GM19452 (cell line): Measurements from ENCODE around the gene WFIKKN2.
"Not testable (repeated sequence)": the region's sequence is repeated elsewhere in the genome, so short reads cannot be mapped to it uniquely, and the experiment has no call there.

Experiments used
- ATAC-seq: cut with Tn5 transposase; IDR thresholded peaks from one replicate; pipeline ENCODE4 v1.9.1; 2021; ENCODE audit not compliant: unreplicated experiment

The WFIKKN2 gene

GRCh38 chr17:50871364-50871763 is 36.0 kb downstream of the WFIKKN2 start:
- no peak for ATAC-seq

GRCh38 chr17:50871898-50872297 is 36.5 kb downstream of the WFIKKN2 start:
- ATAC-seq: no peak

DNA sequence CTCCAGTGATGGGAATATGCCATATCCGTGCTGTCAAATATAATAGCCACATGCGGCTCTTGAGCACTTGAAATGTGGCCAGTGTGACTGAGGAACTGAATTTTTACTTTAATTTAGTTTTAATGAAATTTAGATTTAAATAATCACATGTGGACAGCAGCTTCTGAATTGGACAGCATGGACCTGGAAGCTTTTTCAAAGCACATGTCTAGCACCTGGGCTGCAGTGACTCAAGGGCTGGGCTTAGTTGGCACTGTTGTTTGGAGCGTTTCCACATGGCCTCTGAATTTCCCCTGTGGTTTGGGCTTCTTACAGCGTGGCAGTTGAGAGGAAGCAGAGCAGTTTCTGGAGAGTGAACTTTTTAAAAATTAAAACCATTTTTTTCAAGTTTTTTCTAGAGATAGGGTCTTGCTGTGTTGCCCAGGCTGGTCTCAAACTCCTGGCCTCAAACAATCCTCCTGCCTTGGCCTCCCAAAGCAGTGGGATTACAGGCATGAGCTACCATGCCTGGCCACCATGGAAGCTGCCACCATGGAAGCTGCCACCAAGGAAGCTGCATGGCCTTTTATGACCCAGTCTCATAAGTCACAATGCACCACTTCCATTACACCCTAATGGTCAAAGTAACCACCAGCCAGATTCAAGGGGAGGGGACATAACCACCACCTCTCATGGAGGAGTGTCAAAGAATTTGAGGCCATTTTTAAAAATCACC is 37.5 kb downstream of the WFIKKN2 start:
- no peak for ATAC-seq

DNA sequence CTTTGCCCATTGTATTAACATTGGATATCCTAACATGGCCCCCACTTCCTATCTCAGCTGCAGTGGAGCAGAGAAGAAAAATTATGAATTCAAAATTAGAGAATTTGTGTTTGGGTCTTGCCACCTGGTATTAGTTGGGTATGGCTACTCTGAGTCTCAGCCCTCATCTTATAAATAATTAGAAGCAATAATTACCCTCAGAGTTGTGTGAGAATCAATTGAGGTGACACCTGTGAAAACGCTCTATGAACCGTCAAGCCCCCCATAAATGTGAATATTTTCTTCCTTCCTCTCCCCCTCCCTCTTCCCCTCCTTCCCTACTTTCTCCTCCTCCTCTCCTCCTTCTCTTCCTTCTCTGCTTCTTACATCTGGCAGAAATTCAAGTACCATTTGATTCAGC is 39.7 kb downstream of the WFIKKN2 start:
- no peak for ATAC-seq

- not testable (repeated sequence) for ATAC-seq
These were observed 41.7 kb downstream of the WFIKKN2 start for GRCh38 chr17:50877042-50877441.

DNA sequence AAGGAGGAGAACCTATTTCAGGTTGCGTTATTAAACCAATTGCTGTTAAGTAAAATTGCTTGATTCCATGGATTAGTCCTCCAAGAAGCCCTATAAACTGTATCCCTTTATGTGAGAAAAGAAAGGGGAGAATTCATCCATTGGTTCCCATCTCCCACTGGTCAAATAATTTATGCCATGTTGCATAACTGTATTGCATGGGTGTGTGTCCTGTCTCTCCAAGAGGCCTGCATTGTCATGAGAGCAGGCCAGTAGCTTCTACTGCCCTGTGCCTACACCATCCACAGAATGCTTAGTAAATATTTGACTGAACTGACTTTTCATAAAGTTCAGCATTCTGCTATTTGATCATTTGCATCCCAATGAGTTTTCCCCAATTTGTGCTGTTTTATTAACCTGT is 42.5 kb downstream of the WFIKKN2 start:
- no peak for ATAC-seq

GRCh38 chr17:50879086-50879485 is 43.7 kb downstream of the WFIKKN2 start:
- no peak for ATAC-seq

DNA sequence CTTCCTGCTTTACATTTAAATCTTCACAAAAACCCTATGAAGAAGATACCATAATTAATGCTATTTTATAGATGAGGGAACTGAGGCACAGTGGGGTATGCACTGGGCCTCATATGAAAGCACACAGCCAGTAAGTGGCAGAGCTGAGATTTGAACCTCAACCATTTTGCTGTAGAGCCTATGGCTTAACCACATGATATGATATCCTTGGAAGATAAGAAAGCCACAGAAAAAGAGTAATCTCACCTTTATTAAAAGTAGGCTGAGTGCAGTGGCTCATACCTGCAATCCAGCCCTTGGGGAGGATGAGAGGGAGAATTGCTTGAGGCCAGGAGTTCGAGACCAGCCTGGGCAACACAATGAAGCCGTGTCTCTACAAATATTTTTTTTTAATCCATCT is 45.8 kb downstream of the WFIKKN2 start:
- ATAC-seq: no peak

DNA sequence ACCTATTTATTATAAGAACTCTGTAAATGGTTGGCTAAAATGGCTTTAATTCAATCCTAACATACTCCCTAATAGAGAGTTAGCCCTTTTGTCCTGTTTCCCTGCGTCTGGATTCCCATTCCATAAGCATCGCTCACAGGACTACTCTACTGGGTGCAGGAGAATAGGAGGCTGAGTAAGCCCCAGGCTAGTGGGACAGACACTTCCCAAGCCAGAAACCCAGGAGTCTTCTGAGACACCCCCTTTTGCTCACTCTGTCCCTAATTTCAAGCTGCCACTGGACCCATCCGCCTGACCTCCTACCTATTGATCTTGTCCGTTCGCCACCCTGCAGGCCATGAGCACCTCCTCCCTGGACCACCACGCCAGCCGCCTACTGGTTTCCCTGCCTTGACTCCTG is 47.5 kb downstream of the WFIKKN2 start:
- no peak for ATAC-seq

DNA sequence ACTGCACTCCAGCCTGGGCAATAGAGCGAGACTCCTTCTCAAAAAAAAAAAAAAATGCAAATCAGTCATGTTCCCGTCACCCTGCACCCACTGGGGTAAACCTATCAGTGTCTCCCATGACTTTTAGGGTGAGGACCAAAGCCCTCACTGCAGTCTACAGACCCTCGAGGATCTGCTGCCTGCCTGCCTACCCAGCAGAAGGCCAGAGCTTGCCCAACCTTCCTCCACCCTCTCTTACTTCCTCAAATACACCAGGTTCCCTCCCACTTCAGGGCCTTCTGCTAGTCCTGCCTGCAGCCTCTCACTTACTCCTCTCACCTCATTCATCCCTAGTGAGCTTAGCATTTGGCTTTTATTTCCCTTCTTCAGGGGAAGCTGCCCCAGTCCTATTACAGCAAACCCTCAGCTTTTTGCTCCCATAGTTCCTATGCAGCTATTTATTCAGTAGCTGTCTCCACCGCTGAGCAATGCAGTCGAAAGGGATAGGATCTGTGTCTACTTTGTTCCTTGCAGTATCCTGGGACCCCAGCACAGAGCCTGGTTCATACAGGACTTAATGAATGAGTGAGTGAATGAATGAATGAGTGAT is 48.6 kb downstream of the WFIKKN2 start:
- ATAC-seq: no peak

- ATAC-seq: no peak
These were observed 49.3 kb downstream of the WFIKKN2 start for GRCh38 chr17:50884439-50885311.

DNA sequence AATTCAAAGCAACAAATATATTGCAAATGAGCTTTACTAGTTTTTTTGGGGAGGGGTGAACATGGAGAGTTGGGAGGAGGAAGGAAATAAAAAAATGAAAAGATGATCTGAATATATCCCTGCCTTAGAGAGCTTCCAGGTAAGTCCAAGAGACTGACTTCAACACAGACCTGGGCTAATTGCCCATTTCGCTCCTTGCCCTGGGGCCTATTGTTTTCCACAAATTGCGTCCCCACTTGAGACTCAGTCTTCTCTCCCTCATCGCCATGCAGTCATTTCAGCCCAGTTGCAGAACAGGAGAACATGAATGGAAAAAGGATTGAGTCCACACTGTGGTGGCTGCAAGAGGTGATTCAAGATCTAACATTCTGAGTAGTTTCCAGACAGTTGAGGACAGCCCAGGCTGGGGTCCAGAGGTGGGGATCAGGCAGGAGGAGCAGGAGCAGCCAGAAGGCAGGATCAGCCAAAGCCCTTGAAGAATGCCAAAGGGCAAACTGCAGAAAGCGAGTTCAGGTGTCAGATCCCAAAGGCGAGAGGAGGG is 52.4 kb downstream of the WFIKKN2 start:
- ATAC-seq: no peak

DNA sequence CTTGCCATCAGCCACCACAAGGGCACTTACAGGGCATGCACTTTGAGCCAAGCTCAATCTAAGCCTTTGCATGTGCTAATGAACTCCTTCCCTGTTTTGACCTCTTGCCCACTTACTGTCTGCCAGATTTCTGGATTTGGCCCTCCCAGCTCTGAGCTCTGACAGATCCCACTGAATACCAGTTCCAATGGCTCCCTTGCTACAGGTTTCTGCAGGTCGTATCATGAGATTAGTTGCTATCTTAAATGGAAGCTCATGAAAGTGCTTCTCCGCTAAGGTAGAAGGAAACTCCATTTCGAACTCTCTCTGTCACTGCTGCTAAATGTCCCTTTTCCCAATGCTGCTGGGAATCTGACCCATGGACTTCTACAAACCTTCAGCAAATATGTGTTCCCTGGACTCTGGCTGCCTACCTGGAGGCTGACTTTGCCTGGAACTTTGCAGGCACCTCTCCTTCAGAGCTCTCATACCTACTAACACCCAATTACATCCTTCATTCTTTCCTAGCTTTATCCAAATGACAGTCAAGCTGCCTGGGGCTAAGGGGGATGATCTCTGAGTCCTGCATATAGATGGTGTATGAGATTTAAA is 54.2 kb downstream of the WFIKKN2 start:
- no peak for ATAC-seq

DNA sequence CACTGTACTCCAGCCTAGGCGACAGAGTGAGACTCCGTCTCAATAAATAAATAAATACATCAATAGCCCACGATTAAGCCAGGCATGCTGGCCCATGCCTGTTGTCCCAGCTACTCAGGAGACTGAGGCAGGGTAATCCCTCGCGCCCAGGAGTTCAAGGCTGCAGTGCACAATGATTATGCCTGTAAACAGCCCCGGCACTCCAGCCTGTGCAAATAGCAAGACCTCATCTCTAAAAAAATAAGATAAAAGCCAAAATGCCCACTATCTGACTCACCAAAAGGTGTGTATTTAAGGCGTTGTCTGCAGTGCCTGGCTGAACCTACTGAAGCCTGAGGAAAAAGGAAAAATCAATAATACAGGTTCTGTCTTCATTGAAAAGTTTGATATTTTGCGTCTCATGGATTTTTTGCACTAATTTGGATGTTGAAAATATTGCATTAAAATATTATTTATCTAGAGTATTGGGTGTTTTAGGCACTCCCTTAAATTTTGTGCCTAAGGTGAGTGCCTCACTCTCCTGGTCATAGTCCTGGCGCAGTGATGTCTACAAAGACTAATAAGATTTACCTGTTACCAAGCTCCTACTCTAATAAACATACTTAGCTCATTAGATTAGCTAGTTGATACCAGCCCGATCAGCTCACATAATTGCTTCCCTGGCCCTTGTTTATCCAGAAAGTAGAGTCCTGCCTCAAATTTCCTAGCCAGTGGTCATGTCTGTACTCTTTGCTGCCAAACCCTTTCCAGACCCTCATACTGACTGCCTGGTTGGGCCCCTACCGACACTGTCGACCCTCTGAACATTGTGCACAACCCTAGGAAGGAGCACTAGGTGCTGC is 55.5 kb downstream of the WFIKKN2 start:
- no peak for ATAC-seq

DNA sequence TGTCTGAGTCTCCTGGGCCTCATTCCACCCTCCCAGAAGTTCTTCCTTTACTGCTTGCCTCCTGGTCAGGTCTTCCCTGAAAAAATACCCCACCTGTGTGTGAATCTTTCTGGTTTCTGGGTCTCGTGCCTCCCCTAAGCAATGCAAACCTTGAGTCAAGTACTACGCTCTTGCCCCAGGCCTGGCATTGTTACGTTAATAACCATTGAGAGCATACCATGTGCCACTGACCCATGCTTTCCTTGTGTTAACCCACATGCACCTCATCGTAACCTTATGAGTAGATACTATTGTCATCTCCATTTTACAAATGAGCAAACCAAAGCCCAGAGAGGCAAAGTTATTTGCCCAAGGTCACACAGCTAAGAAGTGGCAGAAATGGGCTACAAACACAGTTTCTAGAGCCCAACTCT is 56.2 kb downstream of the WFIKKN2 start:
- ATAC-seq: no peak
